ENCODE data around the gene SLTM.

Gene SLTM

DNA sequence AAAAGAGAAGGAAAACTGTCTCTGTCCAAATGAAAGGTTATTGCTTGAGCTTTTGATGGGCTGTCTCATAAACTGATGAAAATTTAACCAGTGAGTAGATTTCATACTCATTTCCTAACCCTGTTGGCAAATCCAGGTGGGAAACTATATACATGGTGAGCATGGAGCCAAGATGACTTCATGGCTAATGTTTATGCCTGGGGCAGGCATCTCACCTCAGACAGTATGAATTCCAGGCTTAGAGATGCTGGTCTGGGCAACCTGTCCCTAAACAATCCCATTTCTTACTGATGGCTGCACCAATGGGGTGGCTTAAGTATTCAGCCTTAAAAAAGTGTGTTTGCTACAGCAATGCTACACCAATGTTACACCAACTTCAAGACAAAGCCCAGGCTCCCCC lies 58.1 kb downstream of the SLTM start:
- Histone ChIP-seq H3K9me3 (ENCODE audit: control insufficient read depth, insufficient read depth, low read depth, low read length) (no peaks in the 10 kb centered on the region), H3K36me3 (ENCODE audit: control insufficient read depth in 2 of 2, insufficient read depth in 1 of 2, low read length in 2 of 2) (peaks cover 0 to 26% of the 10 kb centered on the region in 2 experiments), H3K4me3 (ENCODE audit: low read depth, low read length) (no peak overlapping the region), H3K4me1 (ENCODE audit: control insufficient read depth, insufficient read depth, low read length) (no peaks in the 10 kb centered on the region), H3K27ac (ENCODE audit: extremely low read depth, low read depth, low read length) (no peak overlapping the region)
- ChIA-PET POLR2A (no interaction called here), CTCF (no interaction called here)
- TF ChIP-seq ZNF133 (tag by site-specific recombination; IDR thresholded peaks at IDR 0.05), result no peak
- TF ChIP-seq, protein P1, sequence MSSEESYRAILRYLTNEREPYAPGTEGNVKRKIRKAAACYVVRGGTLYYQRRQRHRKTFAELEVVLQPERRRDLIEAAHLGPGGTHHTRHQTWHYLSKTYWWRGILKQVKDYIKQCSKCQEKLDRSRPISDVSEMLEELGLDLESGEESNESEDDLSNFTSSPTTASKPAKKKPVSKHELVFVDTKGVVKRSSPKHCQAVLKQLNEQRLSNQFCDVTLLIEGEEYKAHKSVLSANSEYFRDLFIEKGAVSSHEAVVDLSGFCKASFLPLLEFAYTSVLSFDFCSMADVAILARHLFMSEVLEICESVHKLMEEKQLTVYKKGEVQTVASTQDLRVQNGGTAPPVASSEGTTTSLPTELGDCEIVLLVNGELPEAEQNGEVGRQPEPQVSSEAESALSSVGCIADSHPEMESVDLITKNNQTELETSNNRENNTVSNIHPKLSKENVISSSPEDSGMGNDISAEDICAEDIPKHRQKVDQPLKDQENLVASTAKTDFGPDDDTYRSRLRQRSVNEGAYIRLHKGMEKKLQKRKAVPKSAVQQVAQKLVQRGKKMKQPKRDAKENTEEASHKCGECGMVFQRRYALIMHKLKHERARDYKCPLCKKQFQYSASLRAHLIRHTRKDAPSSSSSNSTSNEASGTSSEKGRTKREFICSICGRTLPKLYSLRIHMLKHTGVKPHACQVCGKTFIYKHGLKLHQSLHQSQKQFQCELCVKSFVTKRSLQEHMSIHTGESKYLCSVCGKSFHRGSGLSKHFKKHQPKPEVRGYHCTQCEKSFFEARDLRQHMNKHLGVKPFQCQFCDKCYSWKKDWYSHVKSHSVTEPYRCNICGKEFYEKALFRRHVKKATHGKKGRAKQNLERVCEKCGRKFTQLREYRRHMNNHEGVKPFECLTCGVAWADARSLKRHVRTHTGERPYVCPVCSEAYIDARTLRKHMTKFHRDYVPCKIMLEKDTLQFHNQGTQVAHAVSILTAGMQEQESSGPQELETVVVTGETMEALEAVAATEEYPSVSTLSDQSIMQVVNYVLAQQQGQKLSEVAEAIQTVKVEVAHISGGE (tag by site-specific recombination; conservative IDR thresholded peaks at IDR 0.05; ENCODE audit: low read depth), result no peak
- TF ChIP-seq, protein P2, sequence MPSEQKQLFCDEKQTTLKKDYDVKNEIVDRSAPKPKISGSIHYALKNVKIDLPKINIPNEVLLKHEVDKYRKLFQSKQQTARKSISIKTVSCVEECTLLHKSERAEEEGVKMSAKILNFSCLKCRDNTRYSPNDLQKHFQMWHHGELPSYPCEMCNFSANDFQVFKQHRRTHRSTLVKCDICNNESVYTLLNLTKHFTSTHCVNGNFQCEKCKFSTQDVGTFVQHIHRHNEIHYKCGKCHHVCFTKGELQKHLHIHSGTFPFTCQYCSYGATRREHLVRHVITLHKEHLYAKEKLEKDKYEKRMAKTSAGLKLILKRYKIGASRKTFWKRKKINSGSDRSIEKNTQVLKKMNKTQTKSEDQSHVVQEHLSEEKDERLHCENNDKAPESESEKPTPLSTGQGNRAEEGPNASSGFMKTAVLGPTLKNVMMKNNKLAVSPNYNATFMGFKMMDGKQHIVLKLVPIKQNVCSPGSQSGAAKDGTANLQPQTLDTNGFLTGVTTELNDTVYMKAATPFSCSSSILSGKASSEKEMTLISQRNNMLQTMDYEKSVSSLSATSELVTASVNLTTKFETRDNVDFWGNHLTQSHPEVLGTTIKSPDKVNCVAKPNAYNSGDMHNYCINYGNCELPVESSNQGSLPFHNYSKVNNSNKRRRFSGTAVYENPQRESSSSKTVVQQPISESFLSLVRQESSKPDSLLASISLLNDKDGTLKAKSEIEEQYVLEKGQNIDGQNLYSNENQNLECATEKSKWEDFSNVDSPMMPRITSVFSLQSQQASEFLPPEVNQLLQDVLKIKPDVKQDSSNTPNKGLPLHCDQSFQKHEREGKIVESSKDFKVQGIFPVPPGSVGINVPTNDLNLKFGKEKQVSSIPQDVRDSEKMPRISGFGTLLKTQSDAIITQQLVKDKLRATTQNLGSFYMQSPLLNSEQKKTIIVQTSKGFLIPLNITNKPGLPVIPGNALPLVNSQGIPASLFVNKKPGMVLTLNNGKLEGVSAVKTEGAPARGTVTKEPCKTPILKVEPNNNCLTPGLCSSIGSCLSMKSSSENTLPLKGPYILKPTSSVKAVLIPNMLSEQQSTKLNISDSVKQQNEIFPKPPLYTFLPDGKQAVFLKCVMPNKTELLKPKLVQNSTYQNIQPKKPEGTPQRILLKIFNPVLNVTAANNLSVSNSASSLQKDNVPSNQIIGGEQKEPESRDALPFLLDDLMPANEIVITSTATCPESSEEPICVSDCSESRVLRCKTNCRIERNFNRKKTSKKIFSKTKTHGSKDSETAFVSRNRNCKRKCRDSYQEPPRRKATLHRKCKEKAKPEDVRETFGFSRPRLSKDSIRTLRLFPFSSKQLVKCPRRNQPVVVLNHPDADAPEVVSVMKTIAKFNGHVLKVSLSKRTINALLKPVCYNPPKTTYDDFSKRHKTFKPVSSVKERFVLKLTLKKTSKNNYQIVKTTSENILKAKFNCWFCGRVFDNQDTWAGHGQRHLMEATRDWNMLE (tag by site-specific recombination; conservative IDR thresholded peaks at IDR 0.05; ENCODE audit: low read depth), result no peak
- TF ChIP-seq, protein P3, sequence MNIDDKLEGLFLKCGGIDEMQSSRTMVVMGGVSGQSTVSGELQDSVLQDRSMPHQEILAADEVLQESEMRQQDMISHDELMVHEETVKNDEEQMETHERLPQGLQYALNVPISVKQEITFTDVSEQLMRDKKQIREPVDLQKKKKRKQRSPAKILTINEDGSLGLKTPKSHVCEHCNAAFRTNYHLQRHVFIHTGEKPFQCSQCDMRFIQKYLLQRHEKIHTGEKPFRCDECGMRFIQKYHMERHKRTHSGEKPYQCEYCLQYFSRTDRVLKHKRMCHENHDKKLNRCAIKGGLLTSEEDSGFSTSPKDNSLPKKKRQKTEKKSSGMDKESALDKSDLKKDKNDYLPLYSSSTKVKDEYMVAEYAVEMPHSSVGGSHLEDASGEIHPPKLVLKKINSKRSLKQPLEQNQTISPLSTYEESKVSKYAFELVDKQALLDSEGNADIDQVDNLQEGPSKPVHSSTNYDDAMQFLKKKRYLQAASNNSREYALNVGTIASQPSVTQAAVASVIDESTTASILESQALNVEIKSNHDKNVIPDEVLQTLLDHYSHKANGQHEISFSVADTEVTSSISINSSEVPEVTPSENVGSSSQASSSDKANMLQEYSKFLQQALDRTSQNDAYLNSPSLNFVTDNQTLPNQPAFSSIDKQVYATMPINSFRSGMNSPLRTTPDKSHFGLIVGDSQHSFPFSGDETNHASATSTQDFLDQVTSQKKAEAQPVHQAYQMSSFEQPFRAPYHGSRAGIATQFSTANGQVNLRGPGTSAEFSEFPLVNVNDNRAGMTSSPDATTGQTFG (tag by site-specific recombination; IDR thresholded peaks at IDR 0.05; ENCODE audit: borderline replicate concordance), result no peak
- TF ChIP-seq ZNF112 (tag by site-specific recombination; IDR thresholded peaks at IDR 0.05), result no peak
- no peak for TF ChIP-seq ZNF677 (tag by site-specific recombination; IDR thresholded peaks at IDR 0.05)
- TF ChIP-seq, protein P4, sequence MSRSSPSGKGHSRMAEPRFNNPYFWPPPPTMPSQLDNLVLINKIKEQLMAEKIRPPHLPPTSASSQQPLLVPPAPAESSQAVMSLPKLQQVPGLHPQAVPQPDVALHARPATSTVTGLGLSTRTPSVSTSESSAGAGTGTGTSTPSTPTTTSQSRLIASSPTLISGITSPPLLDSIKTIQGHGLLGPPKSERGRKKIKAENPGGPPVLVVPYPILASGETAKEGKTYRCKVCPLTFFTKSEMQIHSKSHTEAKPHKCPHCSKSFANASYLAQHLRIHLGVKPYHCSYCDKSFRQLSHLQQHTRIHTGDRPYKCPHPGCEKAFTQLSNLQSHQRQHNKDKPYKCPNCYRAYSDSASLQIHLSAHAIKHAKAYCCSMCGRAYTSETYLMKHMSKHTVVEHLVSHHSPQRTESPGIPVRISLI (tag by site-specific recombination; IDR thresholded peaks at IDR 0.05), result no peak
- TF ChIP-seq ZNF132 (tag by site-specific recombination; IDR thresholded peaks at IDR 0.05; ENCODE audit: borderline replicate concordance), result no peak
- TF ChIP-seq GFI1B (tag by site-specific recombination; IDR thresholded peaks at IDR 0.05), result no peak
- TF ChIP-seq, protein P5, sequence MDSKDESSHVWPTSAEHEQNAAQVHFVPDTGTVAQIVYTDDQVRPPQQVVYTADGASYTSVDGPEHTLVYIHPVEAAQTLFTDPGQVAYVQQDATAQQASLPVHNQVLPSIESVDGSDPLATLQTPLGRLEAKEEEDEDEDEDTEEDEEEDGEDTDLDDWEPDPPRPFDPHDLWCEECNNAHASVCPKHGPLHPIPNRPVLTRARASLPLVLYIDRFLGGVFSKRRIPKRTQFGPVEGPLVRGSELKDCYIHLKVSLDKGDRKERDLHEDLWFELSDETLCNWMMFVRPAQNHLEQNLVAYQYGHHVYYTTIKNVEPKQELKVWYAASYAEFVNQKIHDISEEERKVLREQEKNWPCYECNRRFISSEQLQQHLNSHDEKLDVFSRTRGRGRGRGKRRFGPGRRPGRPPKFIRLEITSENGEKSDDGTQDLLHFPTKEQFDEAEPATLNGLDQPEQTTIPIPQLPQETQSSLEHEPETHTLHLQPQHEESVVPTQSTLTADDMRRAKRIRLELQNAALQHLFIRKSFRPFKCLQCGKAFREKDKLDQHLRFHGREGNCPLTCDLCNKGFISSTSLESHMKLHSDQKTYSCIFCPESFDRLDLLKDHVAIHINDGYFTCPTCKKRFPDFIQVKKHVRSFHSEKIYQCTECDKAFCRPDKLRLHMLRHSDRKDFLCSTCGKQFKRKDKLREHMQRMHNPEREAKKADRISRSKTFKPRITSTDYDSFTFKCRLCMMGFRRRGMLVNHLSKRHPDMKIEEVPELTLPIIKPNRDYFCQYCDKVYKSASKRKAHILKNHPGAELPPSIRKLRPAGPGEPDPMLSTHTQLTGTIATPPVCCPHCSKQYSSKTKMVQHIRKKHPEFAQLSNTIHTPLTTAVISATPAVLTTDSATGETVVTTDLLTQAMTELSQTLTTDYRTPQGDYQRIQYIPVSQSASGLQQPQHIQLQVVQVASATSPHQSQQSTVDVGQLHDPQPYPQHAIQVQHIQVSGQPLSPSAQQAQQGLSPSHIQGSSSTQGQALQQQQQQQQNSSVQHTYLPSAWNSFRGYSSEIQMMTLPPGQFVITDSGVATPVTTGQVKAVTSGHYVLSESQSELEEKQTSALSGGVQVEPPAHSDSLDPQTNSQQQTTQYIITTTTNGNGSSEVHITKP (tag by site-specific recombination; IDR thresholded peaks at IDR 0.05), result no peak
- TF ChIP-seq, protein P6, sequence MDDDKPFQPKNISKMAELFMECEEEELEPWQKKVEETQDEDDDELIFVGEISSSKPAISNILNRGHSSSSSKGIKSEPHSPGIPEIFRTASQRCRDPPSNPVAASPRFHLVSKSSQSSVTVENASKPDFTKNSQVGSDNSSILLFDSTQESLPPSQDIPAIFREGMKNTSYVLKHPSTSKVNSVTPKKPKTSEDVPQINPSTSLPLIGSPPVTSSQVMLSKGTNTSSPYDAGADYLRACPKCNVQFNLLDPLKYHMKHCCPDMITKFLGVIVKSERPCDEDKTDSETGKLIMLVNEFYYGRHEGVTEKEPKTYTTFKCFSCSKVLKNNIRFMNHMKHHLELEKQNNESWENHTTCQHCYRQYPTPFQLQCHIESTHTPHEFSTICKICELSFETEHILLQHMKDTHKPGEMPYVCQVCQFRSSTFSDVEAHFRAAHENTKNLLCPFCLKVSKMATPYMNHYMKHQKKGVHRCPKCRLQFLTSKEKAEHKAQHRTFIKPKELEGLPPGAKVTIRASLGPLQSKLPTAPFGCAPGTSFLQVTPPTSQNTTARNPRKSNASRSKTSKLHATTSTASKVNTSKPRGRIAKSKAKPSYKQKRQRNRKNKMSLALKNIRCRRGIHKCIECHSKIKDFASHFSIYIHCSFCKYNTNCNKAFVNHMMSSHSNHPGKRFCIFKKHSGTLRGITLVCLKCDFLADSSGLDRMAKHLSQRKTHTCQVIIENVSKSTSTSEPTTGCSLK (tag by site-specific recombination; IDR thresholded peaks at IDR 0.05), result no peak
- TF ChIP-seq ZSCAN23 (tag by site-specific recombination; IDR thresholded peaks at IDR 0.05), result no peak
- no peak for TF ChIP-seq ZNF571 (tag by site-specific recombination; IDR thresholded peaks at IDR 0.05)
- no peak for TF ChIP-seq ZNF146 (tag by site-specific recombination; IDR thresholded peaks at IDR 0.05)
- TF ChIP-seq ZNF624 (tag by site-specific recombination; IDR thresholded peaks at IDR 0.05), result no peak
- no peak for TF ChIP-seq ZNF274 (IDR thresholded peaks at IDR 0.05; ENCODE audit: low read length)
- TF ChIP-seq ZNF274 (tag by site-specific recombination; IDR thresholded peaks at IDR 0.05; ENCODE audit: borderline replicate concordance), result no peak
- TF ChIP-seq ZNF423 (tag by site-specific recombination; IDR thresholded peaks at IDR 0.05), result no peak
- TF ChIP-seq ZNF596 (tag by site-specific recombination; IDR thresholded peaks at IDR 0.05), result no peak

Data from HEK293 (cell line).